Bronchial epithelial cell (primary cell): ENCODE data around the gene LMTK3. TPM values are rescaled to one million over a fixed set of nuclear protein-coding genes. Genes with fewer than 3 reads are reported as not detected.
A peak's percentile ranks its signal among the peaks of the same experiment; 100 is the strongest.

Experiments used
- DNase-seq: peaks from one replicate; pipeline ENCODE4 v3.0.0-alpha.2; 2010; ENCODE audit warnings: low read depth
- FAIRE-seq: peaks from 2 replicates; lab custom pipeline; 2011; peaks lifted over from hg19 to GRCh38; lab: Jason Lieb, UNC
- H3K27me3 ChIP-seq: 2 replicates; pipeline ENCODE4 v1.5.1; 2011; ENCODE audit warnings: low read length; ENCODE audit not compliant: control insufficient read depth, insufficient read depth
- H3K36me3 ChIP-seq: 2 replicates; pipeline ENCODE4 v1.5.1; 2011; ENCODE audit warnings: low read length; ENCODE audit not compliant: control insufficient read depth, insufficient read depth
- H3K4me3 ChIP-seq: 2 replicates; pipeline ENCODE4 v1.5.1; 2011; ENCODE audit warnings: mild to moderate bottlenecking, low read depth, low read length, control low read depth
- total RNA-seq: library from RNA; depleted of rRNA; stranded (reverse); fragments of >200 nt; gene quantifications from 2 replicates; pipeline ENCODE4 v1.2.1, GENCODE V29; 2014
- TF ChIP-seq, protein P1 (sequence below): IDR thresholded peaks from 2 replicates; pipeline ENCODE4 v1.5.1; 2011; ENCODE audit warnings: mild to moderate bottlenecking, moderate library complexity, low read length, control low read depth, inconsistent platforms; ENCODE audit not compliant: insufficient read depth, severe bottlenecking

LMTK3 gene
- total RNA-seq, 1 donor from 2014 or later = 1.3 TPM

DNA sequence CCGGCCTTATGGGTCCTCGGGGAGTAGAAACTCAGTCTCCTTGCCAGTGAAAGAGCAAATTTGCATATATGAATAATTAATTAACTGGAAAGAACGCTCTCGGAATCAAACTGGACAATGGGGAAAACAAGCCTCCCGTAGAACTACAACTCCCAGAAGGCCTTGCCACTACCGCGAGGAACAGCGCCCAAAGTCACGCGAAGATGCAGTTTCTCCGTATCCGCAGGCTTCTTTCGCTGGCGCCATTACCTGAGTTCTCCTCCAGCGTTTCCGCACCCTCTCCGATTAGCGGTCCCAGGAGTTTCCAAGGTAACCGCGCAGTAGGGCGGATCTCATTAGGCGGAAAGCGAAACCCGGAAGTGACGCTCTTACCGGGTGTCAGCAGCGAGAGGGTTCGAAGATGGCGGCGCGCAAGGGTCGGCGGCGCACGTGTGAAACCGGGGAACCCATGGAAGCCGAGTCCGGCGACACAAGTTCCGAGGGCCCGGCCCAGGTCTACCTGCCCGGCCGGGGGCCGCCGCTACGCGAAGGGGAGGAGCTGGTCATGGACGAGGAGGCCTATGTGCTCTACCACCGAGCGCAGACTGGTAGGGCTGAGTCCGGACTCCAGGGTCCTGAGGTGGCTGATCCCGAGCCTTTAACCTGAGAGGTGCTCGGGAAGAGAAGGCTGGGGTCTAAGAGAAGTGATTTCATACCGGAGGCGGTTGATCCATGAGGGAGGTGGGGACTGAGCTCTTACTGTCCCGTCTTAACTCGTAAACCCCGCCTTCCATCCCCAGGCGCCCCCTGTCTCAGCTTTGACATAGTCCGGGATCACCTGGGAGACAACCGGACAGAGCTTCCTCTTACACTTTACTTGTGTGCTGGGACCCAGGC, 65.8 kb downstream of the LMTK3 start, which contains the start of gene GRWD1:
Gene GRWD1, plus strand, starts transcription at position 378 of the 876 bp plus-strand sequence. Its CDS starts 23 bp downstream, at position 401.
- peak; percentile 94 for FAIRE-seq

DNA sequence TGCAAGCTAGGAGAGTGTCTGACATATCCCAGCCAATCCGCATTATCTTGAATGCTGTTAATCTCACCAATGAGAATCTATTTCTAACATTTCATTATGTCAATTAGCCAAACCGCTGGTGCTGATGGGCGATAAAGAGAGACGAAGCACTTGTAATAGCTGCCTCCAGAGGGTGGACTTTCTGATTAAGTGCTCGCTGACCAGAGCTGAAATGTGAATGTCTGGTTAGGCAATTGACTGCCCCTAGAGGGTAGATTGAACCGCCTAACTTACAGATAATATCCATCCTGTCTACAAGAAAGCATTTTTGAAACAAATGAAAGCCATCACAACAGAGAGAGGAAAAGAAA, 66.4 kb downstream of the LMTK3 start:
- peak; percentile 47 for FAIRE-seq
- Histone ChIP-seq H3K36me3 (peaks cover 10% of the 10 kb centered on the region), H3K4me3 (peak overlapping the region; percentile 86), H3K27me3 (peaks cover 5% of the 10 kb centered on the region)
- TF ChIP-seq, protein P1, sequence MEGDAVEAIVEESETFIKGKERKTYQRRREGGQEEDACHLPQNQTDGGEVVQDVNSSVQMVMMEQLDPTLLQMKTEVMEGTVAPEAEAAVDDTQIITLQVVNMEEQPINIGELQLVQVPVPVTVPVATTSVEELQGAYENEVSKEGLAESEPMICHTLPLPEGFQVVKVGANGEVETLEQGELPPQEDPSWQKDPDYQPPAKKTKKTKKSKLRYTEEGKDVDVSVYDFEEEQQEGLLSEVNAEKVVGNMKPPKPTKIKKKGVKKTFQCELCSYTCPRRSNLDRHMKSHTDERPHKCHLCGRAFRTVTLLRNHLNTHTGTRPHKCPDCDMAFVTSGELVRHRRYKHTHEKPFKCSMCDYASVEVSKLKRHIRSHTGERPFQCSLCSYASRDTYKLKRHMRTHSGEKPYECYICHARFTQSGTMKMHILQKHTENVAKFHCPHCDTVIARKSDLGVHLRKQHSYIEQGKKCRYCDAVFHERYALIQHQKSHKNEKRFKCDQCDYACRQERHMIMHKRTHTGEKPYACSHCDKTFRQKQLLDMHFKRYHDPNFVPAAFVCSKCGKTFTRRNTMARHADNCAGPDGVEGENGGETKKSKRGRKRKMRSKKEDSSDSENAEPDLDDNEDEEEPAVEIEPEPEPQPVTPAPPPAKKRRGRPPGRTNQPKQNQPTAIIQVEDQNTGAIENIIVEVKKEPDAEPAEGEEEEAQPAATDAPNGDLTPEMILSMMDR = peak; percentile 57
- DNase-seq = peak; percentile 91

More for the DNA sequence above, 65.8 kb downstream of the LMTK3 start, which contains the start of gene GRWD1:
- TF ChIP-seq, protein P1 = no peak
- H3K36me3 ChIP-seq = peaks cover 15% of the 10 kb centered on the region
- peak within 1 kb of the TSS; percentile 86 for H3K4me3 ChIP-seq
- DNase-seq = peak; percentile 95
- H3K27me3 ChIP-seq = peaks cover 5% of the 10 kb centered on the region

DNA sequence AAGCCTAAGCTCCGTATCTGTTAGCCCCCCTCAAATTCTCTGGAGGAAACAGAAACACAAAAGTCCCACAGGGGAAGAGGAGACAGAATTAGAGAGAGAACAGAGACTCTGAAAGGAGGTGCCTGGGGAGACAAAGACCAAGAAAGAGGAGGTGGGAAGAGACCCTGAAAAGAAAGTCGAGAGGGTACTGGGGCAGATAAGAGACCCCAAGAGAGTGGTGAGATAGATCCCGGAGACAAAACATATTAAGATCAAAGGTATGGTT, 66.8 kb downstream of the LMTK3 start:
- FAIRE-seq (no peak), DNase-seq (no peak)
- H3K36me3 ChIP-seq = peaks cover 7% of the 10 kb centered on the region
- H3K4me3 ChIP-seq = no peak overlapping the region
- TF ChIP-seq, protein P1 = no peak
- H3K27me3 ChIP-seq = peaks cover 5% of the 10 kb centered on the region

DNA sequence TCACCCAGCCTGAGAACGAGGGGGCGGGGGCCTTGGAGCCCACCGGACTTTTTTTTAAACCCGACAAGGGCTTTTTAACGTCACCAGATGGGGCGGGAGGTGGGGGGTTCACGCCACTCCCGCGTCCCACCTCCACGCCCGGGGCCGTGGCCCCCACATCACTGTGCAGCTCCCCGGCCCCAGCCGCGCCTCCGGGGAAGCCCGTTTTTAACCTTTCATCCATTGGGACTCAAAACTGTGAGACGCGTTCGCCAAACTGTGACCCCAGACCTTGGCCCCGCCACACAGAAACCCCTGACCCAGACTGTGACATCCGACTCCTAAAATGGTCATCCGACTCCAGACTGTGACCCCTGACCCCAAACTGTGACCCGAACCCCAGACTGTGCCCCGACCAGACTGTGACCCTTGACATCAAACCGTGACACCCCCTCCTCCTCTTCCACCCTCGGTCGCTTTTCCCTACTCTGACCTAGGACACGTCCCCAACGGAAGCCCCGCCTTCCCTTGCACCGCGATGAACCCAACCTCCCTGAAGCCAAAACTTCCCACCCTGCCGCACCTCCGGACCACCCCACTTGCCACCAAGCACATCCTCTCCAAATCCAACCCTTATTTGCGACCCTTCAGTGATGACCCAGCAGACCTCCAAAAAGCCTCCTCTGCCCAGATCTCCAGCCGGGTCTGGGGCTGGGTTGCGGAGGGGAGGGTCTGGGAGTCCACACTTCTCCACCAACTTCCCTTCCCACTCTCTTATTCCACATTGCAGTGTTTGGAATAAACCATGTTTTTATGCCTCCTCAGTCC, 67.3 kb downstream of the LMTK3 start:
- DNase-seq = no peak

DNA sequence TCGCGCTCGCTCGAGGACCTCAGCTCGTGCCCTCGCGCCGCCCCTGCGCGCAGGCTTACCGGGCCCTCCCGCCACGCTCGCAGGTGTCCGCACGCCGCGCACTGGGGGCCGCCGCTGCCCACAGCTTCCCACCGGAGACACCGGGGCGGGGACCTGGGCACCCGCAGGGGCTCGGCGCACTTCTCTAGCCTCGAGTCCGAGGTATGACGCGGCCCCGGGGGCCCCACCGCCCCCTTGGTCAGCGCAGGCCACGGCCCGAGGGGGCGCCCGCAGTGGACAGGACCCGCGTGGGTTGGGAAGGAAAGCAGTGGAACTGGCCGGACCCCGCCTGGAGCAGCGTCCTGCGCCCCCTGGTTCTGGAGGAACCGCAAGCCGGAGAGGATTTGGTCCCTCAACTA, 67.9 kb downstream of the LMTK3 start:
- peaks cover 5% of the 10 kb centered on the region for H3K27me3 ChIP-seq
- no peak for FAIRE-seq
- DNase-seq = no peak
- TF ChIP-seq, protein P1 = no peak
- no peak overlapping the region for H3K4me3 ChIP-seq
- H3K36me3 ChIP-seq = peaks cover 3% of the 10 kb centered on the region

More for the DNA sequence above, 67.3 kb downstream of the LMTK3 start:
- FAIRE-seq = no peak
- peaks cover 4% of the 10 kb centered on the region for H3K36me3 ChIP-seq
- no peak overlapping the region for H3K4me3 ChIP-seq
- TF ChIP-seq, protein P1 = no peak
- H3K27me3 ChIP-seq = peaks cover 5% of the 10 kb centered on the region
